ENCODE data around the gene RYR1. TPM values are rescaled to one million over a fixed set of nuclear protein-coding genes. Genes with fewer than 3 reads are reported as not detected.

RYR1 gene
- total and polyA plus RNA-seq, 10 of the 15 experiments (the other 5 are each of a cell fraction or from before 2014, with no cell fraction given) = under 0.01 to 0.32 (median 0.07) TPM; not detected in 1

DNA sequence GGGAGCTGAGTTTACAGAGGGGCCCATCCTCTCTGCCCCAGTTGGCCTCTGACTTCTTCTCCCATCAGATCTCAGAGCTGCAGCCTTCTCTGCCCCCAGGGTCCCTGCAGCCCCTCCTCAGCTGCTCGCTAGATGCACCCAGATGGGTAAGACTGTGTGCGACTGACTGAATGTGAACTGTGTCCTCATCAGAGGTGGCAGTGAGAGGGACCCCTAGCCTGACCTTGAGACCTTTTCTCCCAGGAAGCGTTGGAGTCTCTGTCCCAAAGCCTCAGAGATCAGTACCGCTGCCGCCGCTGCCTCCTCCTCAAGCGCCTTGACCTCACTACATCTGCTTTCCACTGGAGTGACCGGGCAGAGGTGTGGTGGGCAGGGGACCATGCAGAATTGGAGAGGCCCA is 28.2 kb upstream of the RYR1 start:
- POLR2A ChIA-PET = no interaction called here
- in situ Hi-C loops (cut with MboI) = loop anchor here (25.0 kb wide), 1 partner anchor 232 kb away; the partner anchor contains the start of gene ACTN4
- H3K9me3 ChIP-seq (replicated peaks; ENCODE audit: control insufficient read depth, insufficient read depth, low read length) = no peaks in the 10 kb centered on the region

More for the DNA sequence above, 28.2 kb upstream of the RYR1 start:
- intact Hi-C loops (cut with micrococcal nuclease; ENCODE audit: unreplicated experiment) = no loop called here
- whole genome bisulfite sequencing (ENCODE audit: insufficient coverage, insufficient replicate concordance, low lambda C conversion rate, missing lambda C conversion rate) = 85% methylated on average over 8 of the region's 8 CpGs
- BruUV-seq (replicated peaks) = no TSS peak
- Histone ChIP-seq H2AFZ (ENCODE audit: control insufficient read depth, low read depth, low read length) (no peak overlapping the region), H3K27me3 (replicated peaks in 1 of 2; ENCODE audit: control insufficient read depth in 2 of 2, insufficient read depth in 2 of 2, low read length in 1 of 2) (no peaks in the 10 kb centered on the region), H3K9ac (ENCODE audit: control insufficient read depth, insufficient read depth, low read length) (no peak overlapping the region), H3K79me2 (ENCODE audit: control insufficient read depth, insufficient read depth, low read length) (no peaks in the 10 kb centered on the region), H3K4me2 (ENCODE audit: control insufficient read depth, insufficient read depth) (no peak overlapping the region), H4K20me1 (ENCODE audit: control insufficient read depth, insufficient read depth) (no peaks in the 10 kb centered on the region), H3K4me1 (ENCODE audit: control insufficient read depth, insufficient read depth, low read length) (no peaks in the 10 kb centered on the region), H3K27ac (ENCODE audit: control insufficient read depth, insufficient read depth) (no peak overlapping the region), H3K36me3 (ENCODE audit: control insufficient read depth in 2 of 2, insufficient read depth in 2 of 2, low read length in 1 of 2) (no peaks in the 10 kb centered on the region), H3K4me3 (no peak overlapping the region)
- ChIA-PET SMC1A (ENCODE audit: uncharacterized antibody, unreplicated experiment) (interaction anchor here (1.3 to 3.8 kb wide), 2 partner anchors 12 to 21 kb away, joined by 3 to 17 read pairs; partner anchors contain the start of gene RASGRP4), RAD21 (ENCODE audit: unreplicated experiment) (interaction anchor here (1.3 kb wide), 1 partner anchor 35 kb away, joined by 3 read pairs; no protein-coding TSS in a partner anchor), CTCF (interaction anchor here (0.6 to 3.2 kb wide), 6 partner anchors 20 to 525 kb away, joined by 3 to 25 read pairs (median 4); partner anchors contain the start of genes MRPS12, PSMD8 and SARS2)
- ATAC-seq = no peak
- no peak for FAIRE-seq
- no peak for DNase-seq (ENCODE audit: low read depth, low spot score)
- TF ChIP-seq SUZ12 (IDR thresholded peaks at IDR 0.05; ENCODE audit: unreplicated experiment) (no peak), RUNX3 (IDR thresholded peaks at IDR 0.05; ENCODE audit: low read length) (no peak), MTA2 (IDR thresholded peaks at IDR 0.05; ENCODE audit: low read depth) (no peak), ETV6 (conservative IDR thresholded peaks at IDR 0.05 in 1 of 2, IDR thresholded peaks at IDR 0.05 in 1 of 2; ENCODE audit: borderline replicate concordance in 1 of 2, low read depth in 1 of 2) (no peak), ZZZ3 (IDR thresholded peaks at IDR 0.05; ENCODE audit: control insufficient read depth, insufficient read length, low read depth) (no peak), EED (IDR thresholded peaks at IDR 0.05; ENCODE audit: low read depth) (no peak), MYB (IDR thresholded peaks at IDR 0.05; ENCODE audit: borderline replicate concordance, low read depth, low read length) (no peak), ZBTB33 (IDR thresholded peaks at IDR 0.05) (no peak), CEBPZ (IDR thresholded peaks at IDR 0.05; ENCODE audit: low read depth, low read length) (no peak), IRF4 (IDR thresholded peaks at IDR 0.05; ENCODE audit: low read depth, low read length) (no peak), SMAD1 (IDR thresholded peaks at IDR 0.05; ENCODE audit: low read depth, partially characterized antibody) (no peak), ATF7 (IDR thresholded peaks at IDR 0.05; ENCODE audit: low read depth) (no peak), HDAC2 (IDR thresholded peaks at IDR 0.05) (no peak)
